GM23248 (cell line): Measurements from ENCODE around the gene RBMS1. TPM values are rescaled to one million over a fixed set of nuclear protein-coding genes. Genes with fewer than 3 reads are reported as not detected.
A peak's percentile ranks its signal among the peaks of the same experiment; 100 is the strongest.

Source experiments
- DNase-seq: peaks from one replicate; pipeline ENCODE4 v3.0.0-alpha.2; 2015
- H2AFZ ChIP-seq: fragments of 200-600 bp; sonication (generic); 2 replicates; pipeline ENCODE4 v1.6.1; 2016; ENCODE audit warnings: antibody characterized with exemption
- H3F3A ChIP-seq: fragments of 200-600 bp; sonication (generic); 2 replicates; pipeline ENCODE4 v1.6.1; 2016; ENCODE audit warnings: mild to moderate bottlenecking, antibody characterized with exemption, mixed run types; ENCODE audit not compliant: insufficient read depth
- H3K27ac ChIP-seq: fragments of 200-600 bp; sonication (generic); 2 replicates; pipeline ENCODE4 v1.5.1; 2016; ENCODE audit warnings: mild to moderate bottlenecking
- H3K27me3 ChIP-seq: fragments of 200-600 bp; sonication (generic); replicated peaks from 2 replicates; pipeline ENCODE4 v1.6.1; 2016; ENCODE audit warnings: mild to moderate bottlenecking; ENCODE audit not compliant: insufficient read depth
- H3K36me3 ChIP-seq: fragments of 200-600 bp; sonication (generic); 2 replicates; pipeline ENCODE4 v1.6.1; 2016; ENCODE audit warnings: low read depth, mild to moderate bottlenecking
- H3K4me1 ChIP-seq: fragments of 200-600 bp; sonication (generic); 2 replicates; pipeline ENCODE4 v1.6.1; 2016; ENCODE audit warnings: mild to moderate bottlenecking; ENCODE audit not compliant: insufficient read depth
- H3K4me2 ChIP-seq: fragments of 200-600 bp; sonication (generic); one replicate; pipeline ENCODE4 v1.6.1; 2016; ENCODE audit warnings: mild to moderate bottlenecking; ENCODE audit not compliant: unreplicated experiment
- H3K4me3 ChIP-seq: fragments of 200-600 bp; sonication (generic); 2 replicates; pipeline ENCODE4 v1.5.1; 2016; ENCODE audit warnings: mild to moderate bottlenecking
- H3K79me2 ChIP-seq: fragments of 200-600 bp; sonication (generic); 2 replicates; pipeline ENCODE4 v1.6.1; 2016; ENCODE audit warnings: mild to moderate bottlenecking; ENCODE audit not compliant: insufficient read depth
- H3K9ac ChIP-seq: fragments of 200-600 bp; sonication (generic); 2 replicates; pipeline ENCODE4 v1.6.1; 2016; ENCODE audit warnings: mild to moderate bottlenecking
- H3K9me2 ChIP-seq: fragments of 200-600 bp; sonication (generic); 2 replicates; pipeline ENCODE4 v1.6.1; 2016; ENCODE audit warnings: mixed run types, mild to moderate bottlenecking, moderate library complexity; ENCODE audit not compliant: insufficient read depth
- H3K9me3 ChIP-seq: fragments of 200-600 bp; sonication (generic); one replicate; pipeline ENCODE4 v1.6.1; 2017; ENCODE audit warnings: low read depth
- H4K20me1 ChIP-seq: fragments of 200-600 bp; sonication (generic); 2 replicates; pipeline ENCODE4 v1.6.0; 2016; ENCODE audit not compliant: insufficient read depth
- EZH2 ChIP-seq: fragments of 200-600 bp; sonication (generic); IDR thresholded peaks from 2 replicates; pipeline ENCODE4 v1.6.1; 2018; ENCODE audit warnings: antibody characterized with exemption, mild to moderate bottlenecking; ENCODE audit not compliant: insufficient read depth, poor library complexity, severe bottlenecking
- EZH2phosphoT487 ChIP-seq: fragments of 200-600 bp; sonication (generic); IDR thresholded peaks from 2 replicates; pipeline ENCODE4 v1.6.1; 2018; ENCODE audit warnings: antibody characterized with exemption, moderate library complexity, mild to moderate bottlenecking, low read depth; ENCODE audit not compliant: insufficient read depth
- WGBS, 2 experiments: methylation state at CpG; one replicate each; pipeline ENCODE4 v1.1.6; 2015 to 2017; ENCODE audit warnings: low lambda C conversion rate in 2 of 2, low coverage in 1 of 2; ENCODE audit errors: missing lambda C conversion rate in 2 of 2; 5-methylcytosine and 5-hydroxymethylcytosine counted together
- in situ Hi-C: fragments of 300-500 bp; cut with MboI; formaldehyde crosslinking; loops from 2 replicates; pipeline ENCODE4 v1.15.0; 2020
- polyA plus RNA-seq: library from polyadenylated mRNA; unstranded; fragments of >200 nt; fragmentation: Nextera tagmentation; extraction: Ambion mirVana; gene quantifications from 2 replicates; pipeline ENCODE4 v1.2.1, GENCODE V29; 2016
- total RNA-seq: library from RNA; depleted of rRNA; stranded (reverse); fragments of >200 nt; shearing (Covaris generic); gene quantifications from 2 replicates; pipeline ENCODE4 v1.2.3, GENCODE V29; 2014

The RBMS1 gene
- total and polyA plus RNA-seq, 2 experiments from 2014 or later = 72.3 to 91.7 TPM

GRCh38 chr2:160409480-160409879 is 84.1 kb downstream of the RBMS1 start:
- Histone ChIP-seq H3K79me2 (peaks cover 93% of the 10 kb centered on the region), H3K4me1 (peaks cover 46% of the 10 kb centered on the region), H2AFZ (no peak overlapping the region), H3K27me3 (no peaks in the 10 kb centered on the region), H3F3A (peaks cover 68% of the 10 kb centered on the region), H3K27ac (peak overlapping the region; percentile 84), H3K9ac (peak overlapping the region; percentile 97; the same call in 1 of the 2 replicates), H3K4me3 (no peak overlapping the region), H3K9me2 (no peaks in the 10 kb centered on the region), H4K20me1 (no peaks in the 10 kb centered on the region), H3K36me3 (no peaks in the 10 kb centered on the region), H3K9me3 (no peaks in the 10 kb centered on the region), H3K4me2 (no peak overlapping the region)
- no peak for TF ChIP-seq EZH2phosphoT487
- TF ChIP-seq EZH2 = no peak
- DNase-seq = no peak
- WGBS, 2 experiments = 18 to 27% methylated on average over 1 of the region's 1 CpG
- in situ Hi-C loops = no loop called here

DNA sequence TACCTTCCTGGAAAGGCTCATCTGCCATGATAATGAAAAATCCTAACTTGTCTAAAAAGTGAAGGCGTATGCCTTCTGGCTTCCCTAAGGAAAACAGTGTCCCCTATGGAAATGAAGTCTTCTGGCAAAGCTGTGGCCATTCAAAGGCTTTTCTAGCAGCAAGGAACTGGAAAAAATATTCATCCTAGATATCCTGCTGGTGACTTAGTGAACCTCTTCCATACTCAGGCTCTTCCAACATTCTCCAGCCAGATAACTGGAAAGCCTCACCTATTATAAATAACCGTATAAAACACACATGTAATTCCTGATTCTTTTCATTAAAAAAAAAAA is 84.7 kb downstream of the RBMS1 start:
- H2AFZ ChIP-seq = peak overlapping the region; percentile 10; the same call in 1 of the 2 replicates
- in situ Hi-C loops = no loop called here
- H3K9me2 ChIP-seq = no peaks in the 10 kb centered on the region
- TF ChIP-seq EZH2 (no peak), EZH2phosphoT487 (no peak)
- no peaks in the 10 kb centered on the region for H3K27me3 ChIP-seq
- H3K4me1 ChIP-seq = peaks cover 51% of the 10 kb centered on the region
- H3K4me2 ChIP-seq = peak overlapping the region; percentile 77
- peak; percentile 57 for DNase-seq
- H3F3A ChIP-seq = peaks cover 70% of the 10 kb centered on the region
- H3K9ac ChIP-seq = peak overlapping the region; percentile 97
- peaks cover 93% of the 10 kb centered on the region for H3K79me2 ChIP-seq
- no peaks in the 10 kb centered on the region for H3K36me3 ChIP-seq
- 58 to 62% methylated on average over 2 of the region's 2 CpGs for WGBS, 2 experiments
- H3K9me3 ChIP-seq = no peaks in the 10 kb centered on the region
- H4K20me1 ChIP-seq = no peaks in the 10 kb centered on the region
- H3K27ac ChIP-seq = peak overlapping the region; percentile 84
- H3K4me3 ChIP-seq = peak overlapping the region; percentile 62

- Histone ChIP-seq H3K27me3 (no peaks in the 10 kb centered on the region), H3K79me2 (peaks cover 93% of the 10 kb centered on the region), H3K36me3 (no peaks in the 10 kb centered on the region), H3K4me2 (peak overlapping the region; percentile 77), H4K20me1 (no peaks in the 10 kb centered on the region), H3K9me3 (no peaks in the 10 kb centered on the region), H3K9ac (peak overlapping the region; percentile 97), H3K9me2 (no peaks in the 10 kb centered on the region), H2AFZ (peak overlapping the region; percentile 10; the same call in 1 of the 2 replicates), H3F3A (peaks cover 75% of the 10 kb centered on the region), H3K27ac (peak overlapping the region; percentile 84), H3K4me3 (peak overlapping the region; percentile 62), H3K4me1 (peaks cover 57% of the 10 kb centered on the region)
- TF ChIP-seq EZH2phosphoT487 (no peak), EZH2 (no peak)
- in situ Hi-C loops = no loop called here
- peak; percentile 70 for DNase-seq
- WGBS, 2 experiments = 12% methylated on average over 34 of the region's 34 CpGs
Measured at GRCh38 chr2:160408173-160408958, 85.2 kb downstream of the RBMS1 start.

GRCh38 chr2:160407393-160408172 is 86.0 kb downstream of the RBMS1 start:
- Histone ChIP-seq H2AFZ (no peak overlapping the region), H3K27ac (peak overlapping the region; percentile 84), H3F3A (peaks cover 82% of the 10 kb centered on the region), H3K4me2 (peak overlapping the region; percentile 95), H3K9ac (peak overlapping the region; percentile 97), H3K4me1 (peaks cover 65% of the 10 kb centered on the region), H3K36me3 (no peaks in the 10 kb centered on the region), H3K4me3 (peak overlapping the region; percentile 89), H3K9me3 (no peaks in the 10 kb centered on the region), H3K27me3 (no peaks in the 10 kb centered on the region), H3K9me2 (no peaks in the 10 kb centered on the region), H3K79me2 (peaks cover 93% of the 10 kb centered on the region), H4K20me1 (no peaks in the 10 kb centered on the region)
- TF ChIP-seq EZH2phosphoT487 = no peak
- TF ChIP-seq EZH2 = no peak
- DNase-seq = peak; percentile 83
- in situ Hi-C loops = no loop called here
- WGBS, 2 experiments = 0% methylated on average over 33 to 51 of the region's 120 CpGs
